KOPT-K1 (cell line): ENCODE data around the gene PPHLN1.

ENCODE experiments used
- H3K27ac ChIP-seq: fragments of 200-600 bp; sonication (generic); 2 replicates; pipeline ENCODE4 v1.5.1; 2016; ENCODE audit warnings: antibody characterized with exemption, mild to moderate bottlenecking, low read depth, low read length; ENCODE audit not compliant: poor library complexity, severe bottlenecking
- H3K36me3 ChIP-seq: fragments of 200-600 bp; sonication (generic); 2 replicates; pipeline ENCODE4 v1.5.1; 2017; ENCODE audit warnings: antibody characterized with exemption, mild to moderate bottlenecking, low read length, moderate library complexity; ENCODE audit not compliant: insufficient read depth
- H3K9me3 ChIP-seq: fragments of 200-600 bp; sonication (generic); 2 replicates; pipeline ENCODE4 v1.5.1; 2017; ENCODE audit warnings: antibody characterized with exemption, low read length, mild to moderate bottlenecking; ENCODE audit not compliant: insufficient read depth, poor library complexity, severe bottlenecking

Gene PPHLN1

DNA sequence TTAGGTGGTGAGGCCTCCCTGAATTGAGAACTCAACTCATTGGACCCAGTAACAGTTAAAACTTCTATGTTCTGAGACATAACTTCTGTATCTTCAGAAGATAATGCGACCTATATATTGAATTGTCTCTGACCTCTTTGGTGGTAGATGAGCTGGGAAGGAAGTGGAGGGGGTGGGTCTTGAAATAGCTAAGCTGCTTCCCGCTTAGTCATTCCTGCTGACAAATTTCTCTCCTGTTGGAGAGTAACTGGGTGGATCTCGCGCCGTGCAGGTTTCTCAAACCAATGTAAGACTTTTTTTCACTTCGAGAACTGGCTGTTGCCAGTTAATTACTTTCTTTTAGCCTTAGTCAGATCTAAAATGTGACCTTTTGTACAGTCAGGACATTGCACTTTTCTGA is 100.8 kb downstream of the PPHLN1 start:
- no peaks in the 10 kb centered on the region for H3K9me3 ChIP-seq
- no peak overlapping the region for H3K27ac ChIP-seq

DNA sequence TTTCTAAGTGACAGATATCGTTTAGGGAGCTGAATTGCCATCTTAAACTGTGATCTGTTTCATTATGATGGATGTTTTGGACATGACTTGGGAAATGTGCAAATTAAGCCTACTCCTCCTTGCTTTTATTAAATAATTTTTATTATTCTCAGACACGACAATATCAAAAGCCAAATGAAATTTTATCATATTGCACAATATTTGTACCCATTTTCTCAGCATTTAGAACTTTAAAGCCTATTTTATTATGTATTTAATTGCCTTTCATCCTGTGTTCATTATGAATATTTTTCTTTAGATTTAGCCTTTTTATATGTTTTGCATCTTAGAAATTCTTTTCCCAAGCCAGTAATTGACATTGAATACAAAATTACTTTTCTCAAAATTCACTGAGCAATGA is 102.9 kb downstream of the PPHLN1 start:
- no peak overlapping the region for H3K27ac ChIP-seq
- H3K9me3 ChIP-seq = no peaks in the 10 kb centered on the region
- peaks cover 59% of the 10 kb centered on the region for H3K36me3 ChIP-seq

More for the DNA sequence above, 100.8 kb downstream of the PPHLN1 start:
- H3K36me3 ChIP-seq = peaks cover 46% of the 10 kb centered on the region

DNA sequence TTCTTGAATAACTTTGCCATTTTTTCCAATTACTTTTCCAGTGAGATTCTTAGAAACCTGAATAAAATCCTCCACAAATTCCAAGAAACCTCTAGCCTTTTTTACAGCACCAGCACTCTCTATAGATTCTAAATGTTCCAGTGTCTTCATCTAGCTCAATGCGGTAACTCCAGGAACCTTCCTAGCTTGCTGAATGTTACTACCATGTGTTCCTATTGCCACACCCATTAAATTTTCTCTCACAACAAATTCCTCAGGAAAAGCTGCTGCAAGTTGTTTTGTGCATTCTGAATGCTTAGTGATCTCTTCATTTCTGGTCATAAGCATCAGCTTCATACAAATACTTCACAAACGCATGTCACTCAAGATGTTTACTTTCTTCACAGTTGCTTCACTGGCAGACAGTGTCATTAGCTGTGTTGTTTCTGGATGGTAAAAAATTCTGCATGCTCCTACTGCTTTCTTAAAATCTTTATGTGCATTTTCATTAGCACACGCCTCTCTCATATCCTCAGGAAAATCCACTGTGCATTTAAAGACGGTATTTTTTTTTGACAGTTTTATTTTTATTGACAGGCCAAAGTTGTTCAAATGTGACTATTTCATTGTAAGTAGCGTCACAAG is 106.7 kb downstream of the PPHLN1 start:
- H3K9me3 ChIP-seq = no peaks in the 10 kb centered on the region
- peaks cover 53% of the 10 kb centered on the region for H3K36me3 ChIP-seq
- no peak overlapping the region for H3K27ac ChIP-seq

DNA sequence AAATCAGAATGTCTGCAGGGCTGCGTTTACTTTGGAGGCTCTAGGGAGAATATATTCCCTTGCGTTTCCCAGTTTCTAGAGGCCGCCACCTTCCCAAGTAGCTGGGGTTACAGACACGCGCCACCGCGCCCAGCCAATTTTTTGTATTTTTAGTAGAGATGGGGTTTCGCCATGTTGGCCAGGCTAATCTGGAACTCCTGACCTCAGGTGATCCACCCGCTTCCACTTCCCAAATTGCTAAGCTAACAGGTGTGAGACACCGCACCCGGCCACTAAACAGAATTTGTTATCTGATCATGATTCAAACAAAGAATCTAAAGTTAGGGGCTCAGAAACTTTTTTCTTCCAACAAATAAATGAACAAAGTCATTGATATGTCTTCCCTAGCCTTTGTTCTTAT is 114.6 kb downstream of the PPHLN1 start:
- H3K27ac ChIP-seq = no peak overlapping the region
- peaks cover 69% of the 10 kb centered on the region for H3K36me3 ChIP-seq
- no peaks in the 10 kb centered on the region for H3K9me3 ChIP-seq

DNA sequence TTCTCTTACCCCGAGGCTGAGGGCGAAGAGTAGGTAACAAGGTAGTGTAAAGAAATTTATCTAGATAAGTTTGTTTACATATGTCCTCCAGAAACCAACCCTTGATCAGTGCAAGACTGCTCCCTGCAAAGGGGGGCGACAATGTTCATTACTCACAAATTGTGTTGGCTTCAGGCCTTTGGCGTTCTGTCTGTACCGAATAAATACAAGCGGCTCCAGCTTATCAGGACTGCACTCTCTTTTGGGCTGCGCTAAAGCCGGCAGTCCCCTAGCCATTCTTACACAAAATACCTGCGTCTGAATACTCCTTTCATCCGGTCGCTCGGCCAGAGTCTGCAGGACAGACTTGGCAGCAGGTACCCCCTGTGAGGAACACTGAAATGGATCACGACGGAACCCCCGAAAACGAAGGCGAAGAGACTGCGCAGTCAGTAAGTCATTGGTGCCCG is 116.4 kb downstream of the PPHLN1 start:
- H3K27ac ChIP-seq = no peak overlapping the region
- H3K36me3 ChIP-seq = peaks cover 76% of the 10 kb centered on the region
- no peaks in the 10 kb centered on the region for H3K9me3 ChIP-seq

DNA sequence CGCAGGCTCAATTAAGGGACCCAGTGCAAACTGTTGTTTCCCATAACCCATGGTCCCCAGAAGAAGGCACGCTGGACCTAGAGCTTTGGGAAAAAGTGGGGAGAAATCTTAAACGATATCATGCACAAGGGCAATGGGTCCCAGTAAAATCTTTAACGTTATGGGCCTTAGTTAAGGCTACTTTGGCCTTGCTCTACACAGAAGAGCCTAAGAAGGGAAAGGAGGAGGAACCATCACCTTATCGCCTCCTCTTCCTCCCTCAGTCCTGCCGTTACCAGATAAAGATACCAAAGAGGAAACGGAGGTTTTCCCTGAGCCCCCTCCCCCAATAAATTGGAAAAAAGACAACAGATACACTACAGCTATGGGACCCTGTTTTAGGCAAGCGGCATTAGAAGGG is 116.9 kb downstream of the PPHLN1 start:
- Histone ChIP-seq H3K36me3 (peaks cover 81% of the 10 kb centered on the region), H3K9me3 (no peaks in the 10 kb centered on the region), H3K27ac (no peak overlapping the region)

DNA sequence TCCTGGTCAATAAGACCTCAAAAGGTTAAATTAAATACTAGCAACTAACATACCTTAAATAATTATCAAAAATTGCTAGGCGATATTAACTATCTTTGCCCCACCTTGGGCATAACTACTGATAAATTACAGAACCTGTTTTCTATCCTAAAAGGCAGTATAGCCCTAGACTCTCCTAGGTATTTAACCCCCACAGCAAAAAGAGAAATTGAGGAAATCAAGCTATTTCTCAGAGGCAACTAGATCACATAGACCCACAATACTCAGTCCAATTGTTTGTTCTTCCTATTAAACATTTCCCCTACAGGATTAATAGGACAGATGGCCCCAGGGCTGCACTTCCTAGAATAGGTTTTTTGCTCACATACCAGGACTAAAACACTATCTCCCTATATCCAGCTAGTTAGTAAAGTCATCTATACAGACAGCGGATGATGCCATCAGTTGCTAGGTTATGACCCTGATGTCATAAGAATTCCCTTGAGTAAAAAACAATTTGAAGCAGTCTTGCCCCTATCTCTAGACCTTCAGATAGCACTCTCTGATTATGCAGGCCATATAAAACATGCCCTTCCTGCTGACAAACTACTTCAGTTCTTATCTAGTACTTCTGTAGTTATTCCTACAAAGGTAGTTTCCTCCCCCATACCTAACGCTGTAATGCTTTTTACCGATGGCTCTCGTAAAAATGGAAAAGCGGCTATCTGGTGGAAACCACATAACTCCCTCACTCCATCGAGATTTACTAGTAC is 118.4 kb downstream of the PPHLN1 start:
- no peaks in the 10 kb centered on the region for H3K9me3 ChIP-seq
- peaks cover 90% of the 10 kb centered on the region for H3K36me3 ChIP-seq
- no peak overlapping the region for H3K27ac ChIP-seq

DNA sequence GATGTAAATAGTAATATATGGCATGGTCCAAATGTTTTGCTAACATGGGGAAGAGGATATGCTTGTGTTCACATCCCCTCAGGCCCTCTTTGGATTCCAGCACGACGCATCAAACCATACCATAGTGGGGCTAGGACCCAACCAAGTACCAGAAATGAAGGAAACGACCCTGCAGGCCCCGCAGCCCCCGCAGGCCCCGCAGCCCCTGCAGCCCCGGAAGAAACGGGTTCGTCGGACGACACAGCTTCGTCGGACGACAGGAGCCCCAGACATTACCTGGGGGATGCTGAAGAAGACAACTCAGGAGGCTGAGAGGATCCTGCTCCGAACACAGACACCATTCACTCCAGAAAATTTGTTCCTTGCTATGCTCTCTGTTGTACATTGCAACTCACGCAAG is 119.9 kb downstream of the PPHLN1 start:
- peaks cover 96% of the 10 kb centered on the region for H3K36me3 ChIP-seq
- no peaks in the 10 kb centered on the region for H3K9me3 ChIP-seq
- H3K27ac ChIP-seq = no peak overlapping the region

DNA sequence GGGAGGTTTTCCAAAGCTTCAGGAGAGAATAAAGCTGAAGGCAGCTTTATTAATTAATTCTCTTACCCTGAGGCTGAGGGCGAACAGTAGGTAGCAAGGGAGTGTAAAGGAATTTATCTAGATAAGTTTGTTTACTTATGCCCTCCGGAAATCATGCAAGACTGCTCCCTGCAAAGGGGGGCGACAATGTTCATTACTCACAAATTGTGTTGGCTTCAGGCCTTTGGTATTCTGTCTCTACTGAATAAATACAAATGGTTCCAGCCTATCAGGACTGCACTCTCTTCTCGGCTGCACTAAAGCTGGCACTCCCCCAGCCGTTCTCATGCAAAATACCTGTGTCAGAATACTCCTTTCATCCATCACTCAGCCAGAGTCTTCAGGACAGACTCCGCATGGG is 120.8 kb downstream of the PPHLN1 start:
- H3K36me3 ChIP-seq = peaks cover 91% of the 10 kb centered on the region
- H3K9me3 ChIP-seq = no peaks in the 10 kb centered on the region
- no peak overlapping the region for H3K27ac ChIP-seq

DNA sequence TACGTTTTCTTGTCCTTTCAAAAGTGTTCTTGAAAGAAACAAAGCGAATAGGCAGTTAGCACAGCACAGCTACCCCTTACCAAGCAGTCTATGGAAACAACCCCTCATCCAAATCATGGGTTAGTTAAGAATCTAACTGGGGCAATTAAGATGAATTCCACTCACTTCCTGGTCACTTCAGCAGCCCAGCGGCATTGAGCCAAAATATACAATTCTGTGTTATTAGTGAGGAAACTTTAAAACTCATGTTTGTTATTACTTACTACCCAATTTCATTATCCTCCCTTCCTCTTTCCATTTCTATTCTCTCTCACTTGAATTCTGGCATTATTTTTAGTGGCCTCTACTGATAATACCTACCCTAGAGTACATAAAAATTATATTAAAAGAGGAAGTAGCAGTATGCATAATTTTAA is 121.4 kb downstream of the PPHLN1 start:
- Histone ChIP-seq H3K9me3 (no peaks in the 10 kb centered on the region), H3K27ac (no peak overlapping the region), H3K36me3 (peaks cover 85% of the 10 kb centered on the region)

DNA sequence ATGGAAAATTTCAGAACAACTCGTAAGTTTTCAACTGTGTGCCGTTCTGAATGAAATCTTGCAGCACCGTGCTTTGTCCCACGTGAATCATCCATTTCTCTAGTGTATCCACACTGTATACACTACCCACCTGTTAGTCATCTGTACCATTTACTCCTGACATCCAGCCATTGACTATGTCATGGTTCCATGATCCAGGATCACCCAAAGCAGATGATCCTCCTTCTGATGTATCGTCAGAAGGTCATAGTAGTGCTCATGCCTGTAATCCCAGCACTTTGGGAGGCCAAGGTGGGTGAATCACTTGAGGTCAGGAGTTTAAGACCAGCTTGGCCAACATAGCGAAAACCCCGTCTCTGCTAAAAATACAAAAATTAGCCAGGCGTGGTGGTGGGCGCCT is 122.9 kb downstream of the PPHLN1 start:
- Histone ChIP-seq H3K36me3 (peaks cover 70% of the 10 kb centered on the region), H3K9me3 (no peaks in the 10 kb centered on the region), H3K27ac (no peak overlapping the region)

DNA sequence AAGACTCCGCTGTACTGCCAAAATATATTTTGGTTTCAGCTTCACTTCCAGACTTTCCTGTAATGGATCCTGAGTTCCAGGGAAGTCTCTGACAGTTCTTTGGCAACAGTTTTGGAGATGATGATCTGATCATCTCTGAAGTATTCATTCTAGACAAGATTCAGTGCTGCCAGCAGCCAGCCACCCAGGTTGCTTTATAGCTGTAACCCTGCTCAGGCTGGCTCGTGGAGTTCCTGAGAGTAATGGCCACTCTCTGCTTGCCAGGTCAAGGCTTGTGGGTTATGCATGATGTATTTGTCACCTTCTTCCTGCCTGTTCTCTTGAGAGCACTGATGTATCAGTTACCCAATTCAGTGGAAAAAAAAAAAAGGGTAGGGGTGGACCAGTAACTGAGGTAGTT is 124.3 kb downstream of the PPHLN1 start:
- H3K9me3 ChIP-seq = no peaks in the 10 kb centered on the region
- H3K27ac ChIP-seq = no peak overlapping the region
- H3K36me3 ChIP-seq = peaks cover 56% of the 10 kb centered on the region

DNA sequence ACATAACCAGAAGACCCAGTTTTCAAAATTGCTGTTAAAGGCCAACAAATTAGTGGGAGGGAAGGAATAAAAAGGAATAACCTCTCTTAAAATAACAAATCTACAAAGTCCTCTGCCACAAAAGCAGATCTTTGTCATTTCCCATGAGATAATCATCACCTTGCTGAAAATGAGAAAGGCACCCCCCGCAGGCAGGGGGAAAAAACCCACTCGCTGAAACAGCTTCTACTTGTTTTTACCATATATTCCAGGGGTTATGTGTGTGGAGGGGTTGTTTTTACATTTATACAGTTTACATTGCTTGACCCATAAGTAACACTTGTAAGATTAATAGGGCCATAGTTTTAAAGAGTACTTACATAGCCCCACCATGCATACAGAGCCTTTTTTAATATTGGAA is 132.6 kb downstream of the PPHLN1 start:
- Histone ChIP-seq H3K27ac (no peak overlapping the region), H3K36me3 (no peaks in the 10 kb centered on the region), H3K9me3 (no peaks in the 10 kb centered on the region)

DNA sequence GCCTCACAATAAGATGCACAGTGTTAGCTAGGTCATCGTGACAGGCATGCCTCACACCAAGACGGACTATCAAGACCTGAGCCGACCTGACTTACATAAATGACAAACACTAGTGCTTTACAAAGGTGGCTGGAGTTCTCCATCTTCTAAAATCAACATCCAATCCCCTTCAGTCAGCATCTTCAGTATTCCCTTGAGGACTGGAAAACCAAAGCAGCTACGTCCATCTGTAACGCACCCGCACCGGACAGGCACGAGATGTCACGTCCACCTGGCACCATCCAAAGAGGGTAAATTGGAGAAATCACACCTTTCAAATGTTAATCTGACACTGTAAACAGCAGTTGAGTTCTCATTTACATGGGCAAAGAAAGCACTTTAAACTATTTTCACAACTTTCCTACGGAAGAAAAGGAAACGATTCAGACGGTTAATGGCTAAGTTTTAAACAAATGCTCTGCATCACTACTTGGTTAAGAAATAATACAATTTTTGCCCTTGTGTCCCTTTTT is 133.4 kb downstream of the PPHLN1 start:
- Histone ChIP-seq H3K27ac (no peak overlapping the region), H3K36me3 (no peaks in the 10 kb centered on the region), H3K9me3 (no peaks in the 10 kb centered on the region)

DNA sequence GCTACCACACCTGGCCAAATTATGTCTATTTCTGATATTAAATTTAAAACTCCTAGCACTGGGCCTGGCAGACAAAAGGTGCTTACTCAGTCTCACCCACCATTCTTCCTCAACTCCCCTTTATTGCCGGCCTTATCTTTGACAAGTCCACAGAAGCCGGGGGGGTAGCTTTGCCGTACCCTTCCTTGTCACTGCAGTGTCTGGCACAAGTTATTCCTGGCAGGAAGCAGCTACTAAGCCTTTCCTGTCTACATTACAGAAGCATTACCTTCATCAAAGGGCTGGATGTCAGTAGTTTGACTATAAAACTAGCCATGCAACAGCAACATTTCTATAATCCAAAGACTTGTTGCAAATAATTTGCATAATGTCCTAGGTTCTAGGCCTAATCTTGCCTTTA is 136.5 kb downstream of the PPHLN1 start:
- Histone ChIP-seq H3K27ac (no peak overlapping the region), H3K36me3 (no peaks in the 10 kb centered on the region), H3K9me3 (no peaks in the 10 kb centered on the region)

DNA sequence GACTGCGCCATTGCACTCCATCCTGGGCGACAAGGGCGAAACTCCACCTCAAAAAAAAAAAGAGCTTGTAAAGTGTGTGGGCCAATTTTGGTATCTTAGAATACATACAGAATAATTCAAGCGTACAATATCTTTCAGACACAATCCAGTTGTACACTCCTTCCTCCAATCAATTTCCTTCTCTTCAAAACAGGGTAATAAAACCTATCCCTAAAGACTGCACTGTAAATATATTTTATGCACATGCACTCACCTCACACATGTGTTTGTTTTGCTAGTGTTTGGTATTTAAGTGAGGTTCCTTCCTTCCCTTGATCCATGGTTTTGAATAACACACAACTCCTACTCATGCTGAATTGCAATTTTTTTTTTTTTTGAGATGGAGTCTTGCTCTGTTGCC is 137.7 kb downstream of the PPHLN1 start:
- H3K36me3 ChIP-seq = no peaks in the 10 kb centered on the region
- no peaks in the 10 kb centered on the region for H3K9me3 ChIP-seq
- H3K27ac ChIP-seq = no peak overlapping the region
